AG09319 (cell line): Measurements from ENCODE around the gene MMRN1.

ENCODE experiments used
- DNase-seq: peaks from one replicate; pipeline ENCODE4 v3.0.0-alpha.2; 2010; ENCODE audit warnings: low read depth; ENCODE audit errors: extremely low read depth
- TF ChIP-seq, protein P1 (sequence below): IDR thresholded peaks from 2 replicates; pipeline ENCODE4 v1.5.1; 2011; ENCODE audit warnings: low read depth, mild to moderate bottlenecking, inconsistent platforms, low read length, moderate library complexity

Gene MMRN1

DNA sequence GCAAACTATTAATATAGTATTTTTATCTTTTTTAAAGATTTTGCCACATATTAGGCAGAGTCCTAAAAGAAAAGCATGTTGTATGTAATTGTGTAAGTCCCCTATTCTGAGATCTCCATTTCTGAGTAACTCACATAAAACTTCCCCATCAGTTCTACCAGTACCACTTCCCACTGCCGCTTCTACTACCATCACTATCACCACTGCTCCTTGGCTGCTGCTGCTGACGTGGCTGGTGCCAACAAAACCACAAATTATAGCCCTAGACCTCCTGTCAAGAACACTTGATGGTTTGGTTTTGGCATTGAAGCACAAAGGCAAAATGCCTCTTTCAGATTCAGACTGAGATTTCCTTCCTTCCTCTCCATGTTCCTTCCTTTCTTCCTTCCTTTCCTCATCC is 106.4 kb downstream of the MMRN1 start:
- DNase-seq: no peak

DNA sequence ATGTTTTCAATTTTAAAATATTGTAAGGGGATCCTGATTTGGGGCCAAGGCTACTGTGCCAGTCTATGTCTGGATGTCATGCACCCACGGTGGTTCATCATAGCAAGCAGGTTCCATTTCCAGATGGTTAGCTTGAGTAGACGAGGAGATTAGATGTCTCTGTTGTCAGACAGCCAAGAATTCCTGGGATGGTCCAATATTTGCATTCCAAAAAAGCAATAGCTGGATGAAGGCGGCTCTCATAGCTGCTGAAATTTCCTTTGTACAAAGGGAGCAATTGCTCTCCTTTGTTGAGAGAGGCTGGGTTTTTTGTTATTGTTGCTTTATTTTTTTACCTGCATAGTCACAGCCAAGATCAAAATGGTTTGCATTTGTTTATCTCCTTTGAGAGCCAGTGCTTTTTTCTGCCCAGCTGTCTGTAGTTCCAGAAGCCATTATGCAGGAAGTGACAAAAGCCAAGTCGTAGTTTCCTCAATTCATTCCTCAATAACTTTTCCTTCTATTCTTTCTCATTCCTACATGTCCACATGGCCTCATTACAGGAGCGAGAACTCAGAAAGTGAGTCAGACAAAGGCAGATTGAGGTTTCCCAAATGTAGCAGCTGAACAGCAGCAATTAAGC is 107.9 kb downstream of the MMRN1 start:
- DNase-seq: no peak

More for the DNA sequence above, 106.4 kb downstream of the MMRN1 start:
- TF ChIP-seq, protein P1, sequence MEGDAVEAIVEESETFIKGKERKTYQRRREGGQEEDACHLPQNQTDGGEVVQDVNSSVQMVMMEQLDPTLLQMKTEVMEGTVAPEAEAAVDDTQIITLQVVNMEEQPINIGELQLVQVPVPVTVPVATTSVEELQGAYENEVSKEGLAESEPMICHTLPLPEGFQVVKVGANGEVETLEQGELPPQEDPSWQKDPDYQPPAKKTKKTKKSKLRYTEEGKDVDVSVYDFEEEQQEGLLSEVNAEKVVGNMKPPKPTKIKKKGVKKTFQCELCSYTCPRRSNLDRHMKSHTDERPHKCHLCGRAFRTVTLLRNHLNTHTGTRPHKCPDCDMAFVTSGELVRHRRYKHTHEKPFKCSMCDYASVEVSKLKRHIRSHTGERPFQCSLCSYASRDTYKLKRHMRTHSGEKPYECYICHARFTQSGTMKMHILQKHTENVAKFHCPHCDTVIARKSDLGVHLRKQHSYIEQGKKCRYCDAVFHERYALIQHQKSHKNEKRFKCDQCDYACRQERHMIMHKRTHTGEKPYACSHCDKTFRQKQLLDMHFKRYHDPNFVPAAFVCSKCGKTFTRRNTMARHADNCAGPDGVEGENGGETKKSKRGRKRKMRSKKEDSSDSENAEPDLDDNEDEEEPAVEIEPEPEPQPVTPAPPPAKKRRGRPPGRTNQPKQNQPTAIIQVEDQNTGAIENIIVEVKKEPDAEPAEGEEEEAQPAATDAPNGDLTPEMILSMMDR: no peak

More for the DNA sequence above, 107.9 kb downstream of the MMRN1 start:
- TF ChIP-seq, protein P1: no peak
